Measurements from ENCODE around the gene BOK.

DNA sequence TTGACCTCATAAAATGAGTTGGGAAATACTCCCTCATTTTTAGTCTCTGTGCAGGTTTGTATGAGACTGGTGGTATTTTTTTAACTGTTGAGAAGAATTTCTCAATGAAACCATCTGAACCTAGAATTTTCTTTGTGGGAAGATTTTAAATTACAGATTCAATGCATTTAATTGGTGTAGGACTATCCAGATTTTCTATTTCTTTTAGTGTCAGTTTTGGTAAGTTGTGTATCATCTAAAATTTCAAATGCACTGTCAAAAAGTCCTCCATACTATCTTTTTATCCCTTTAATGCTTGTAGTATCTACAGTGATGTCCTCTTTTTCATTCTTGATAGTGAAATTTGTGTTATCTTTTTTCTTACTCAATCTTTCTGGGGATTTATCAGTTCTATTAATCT lies 1.8 kb upstream of the BOK start:
- TF ChIP-seq, protein P1, sequence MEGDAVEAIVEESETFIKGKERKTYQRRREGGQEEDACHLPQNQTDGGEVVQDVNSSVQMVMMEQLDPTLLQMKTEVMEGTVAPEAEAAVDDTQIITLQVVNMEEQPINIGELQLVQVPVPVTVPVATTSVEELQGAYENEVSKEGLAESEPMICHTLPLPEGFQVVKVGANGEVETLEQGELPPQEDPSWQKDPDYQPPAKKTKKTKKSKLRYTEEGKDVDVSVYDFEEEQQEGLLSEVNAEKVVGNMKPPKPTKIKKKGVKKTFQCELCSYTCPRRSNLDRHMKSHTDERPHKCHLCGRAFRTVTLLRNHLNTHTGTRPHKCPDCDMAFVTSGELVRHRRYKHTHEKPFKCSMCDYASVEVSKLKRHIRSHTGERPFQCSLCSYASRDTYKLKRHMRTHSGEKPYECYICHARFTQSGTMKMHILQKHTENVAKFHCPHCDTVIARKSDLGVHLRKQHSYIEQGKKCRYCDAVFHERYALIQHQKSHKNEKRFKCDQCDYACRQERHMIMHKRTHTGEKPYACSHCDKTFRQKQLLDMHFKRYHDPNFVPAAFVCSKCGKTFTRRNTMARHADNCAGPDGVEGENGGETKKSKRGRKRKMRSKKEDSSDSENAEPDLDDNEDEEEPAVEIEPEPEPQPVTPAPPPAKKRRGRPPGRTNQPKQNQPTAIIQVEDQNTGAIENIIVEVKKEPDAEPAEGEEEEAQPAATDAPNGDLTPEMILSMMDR (IDR thresholded peaks at IDR 0.05; ENCODE audit: low read depth, low read length, missing input control) = no peak
- no peak for TF ChIP-seq YY1 (IDR thresholded peaks at IDR 0.05)
- no peak for TF ChIP-seq SP1 (IDR thresholded peaks at IDR 0.05)
- no peak for TF ChIP-seq RAD21 (IDR thresholded peaks at IDR 0.05)
- TF ChIP-seq JUND (IDR thresholded peaks at IDR 0.05) = no peak
- TF ChIP-seq, protein P2, sequence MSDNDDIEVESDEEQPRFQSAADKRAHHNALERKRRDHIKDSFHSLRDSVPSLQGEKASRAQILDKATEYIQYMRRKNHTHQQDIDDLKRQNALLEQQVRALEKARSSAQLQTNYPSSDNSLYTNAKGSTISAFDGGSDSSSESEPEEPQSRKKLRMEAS (IDR thresholded peaks at IDR 0.05) = no peak
- TF ChIP-seq TAF1 (conservative IDR thresholded peaks at IDR 0.05) = no peak
- TF ChIP-seq GABPA (IDR thresholded peaks at IDR 0.05 in 1 of 2, conservative IDR thresholded peaks at IDR 0.05 in 1 of 2) = no peak
- TF ChIP-seq FOXA1 (IDR thresholded peaks at IDR 0.05) = no peak

All from liver (tissue), 3 donors.